GM12875 (cell line): Measurements from ENCODE around the gene KRT6A.

Experiments
- H3K4me3 ChIP-seq: one replicate; pipeline ENCODE4 v1.5.1; 2011; ENCODE audit warnings: low read depth, low read length, control low read depth
- TF ChIP-seq, protein P1 (sequence below): IDR thresholded peaks from 2 replicates; pipeline ENCODE4 v1.5.1; 2011; ENCODE audit warnings: low read depth, mild to moderate bottlenecking, control low read depth, inconsistent platforms, low read length, moderate library complexity, borderline replicate concordance; ENCODE audit not compliant: insufficient read depth

Gene KRT6A

DNA sequence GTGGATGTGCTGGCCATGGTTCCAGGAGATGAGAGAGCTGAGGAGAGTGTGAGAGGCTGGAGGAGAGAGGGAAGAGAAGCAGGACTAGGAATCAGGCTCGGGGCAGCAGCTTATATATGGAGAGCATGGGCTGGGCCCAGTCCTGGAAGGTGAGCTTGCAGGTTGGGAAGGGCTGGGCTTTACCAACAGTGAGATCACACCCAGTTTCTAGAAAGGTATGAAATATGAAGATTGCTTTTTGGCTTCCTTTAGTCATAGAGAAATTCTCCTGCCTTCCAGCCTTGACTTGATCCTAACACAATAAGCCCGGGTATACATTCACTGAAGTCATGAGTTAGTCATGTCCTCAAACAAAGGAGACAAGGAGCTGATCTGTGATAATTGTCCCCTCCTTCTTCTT lies at the start of gene KRT6A:
Gene KRT6A, minus strand, starts transcription at position 86 of the 400 bp plus-strand sequence. Its CDS starts 69 bp downstream, at position 17.
- H3K4me3 ChIP-seq: no peak within 1 kb of the TSS
- TF ChIP-seq, protein P1, sequence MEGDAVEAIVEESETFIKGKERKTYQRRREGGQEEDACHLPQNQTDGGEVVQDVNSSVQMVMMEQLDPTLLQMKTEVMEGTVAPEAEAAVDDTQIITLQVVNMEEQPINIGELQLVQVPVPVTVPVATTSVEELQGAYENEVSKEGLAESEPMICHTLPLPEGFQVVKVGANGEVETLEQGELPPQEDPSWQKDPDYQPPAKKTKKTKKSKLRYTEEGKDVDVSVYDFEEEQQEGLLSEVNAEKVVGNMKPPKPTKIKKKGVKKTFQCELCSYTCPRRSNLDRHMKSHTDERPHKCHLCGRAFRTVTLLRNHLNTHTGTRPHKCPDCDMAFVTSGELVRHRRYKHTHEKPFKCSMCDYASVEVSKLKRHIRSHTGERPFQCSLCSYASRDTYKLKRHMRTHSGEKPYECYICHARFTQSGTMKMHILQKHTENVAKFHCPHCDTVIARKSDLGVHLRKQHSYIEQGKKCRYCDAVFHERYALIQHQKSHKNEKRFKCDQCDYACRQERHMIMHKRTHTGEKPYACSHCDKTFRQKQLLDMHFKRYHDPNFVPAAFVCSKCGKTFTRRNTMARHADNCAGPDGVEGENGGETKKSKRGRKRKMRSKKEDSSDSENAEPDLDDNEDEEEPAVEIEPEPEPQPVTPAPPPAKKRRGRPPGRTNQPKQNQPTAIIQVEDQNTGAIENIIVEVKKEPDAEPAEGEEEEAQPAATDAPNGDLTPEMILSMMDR: no peak

DNA sequence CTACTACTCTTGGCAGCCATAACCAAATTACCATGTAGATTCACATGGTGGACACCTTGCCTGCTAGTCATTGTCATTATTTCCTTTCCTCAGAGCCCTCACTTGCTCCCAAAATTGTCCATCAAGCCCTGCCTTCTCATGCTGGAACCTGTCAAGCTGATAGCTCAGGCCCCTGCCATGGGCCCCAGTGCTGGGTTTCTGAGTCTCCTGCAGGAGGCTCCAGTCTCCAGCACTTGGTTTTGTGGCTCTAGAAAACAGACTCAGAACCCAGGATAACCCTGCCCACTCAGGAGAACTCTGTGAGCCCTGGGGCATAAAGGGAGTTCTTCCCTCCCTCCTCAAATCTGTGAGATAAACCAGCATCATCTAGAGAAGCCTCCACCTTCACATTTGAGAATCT lies 49.1 kb upstream of the KRT6A start:
- TF ChIP-seq, protein P1: no peak
- no peak overlapping the region for H3K4me3 ChIP-seq

DNA sequence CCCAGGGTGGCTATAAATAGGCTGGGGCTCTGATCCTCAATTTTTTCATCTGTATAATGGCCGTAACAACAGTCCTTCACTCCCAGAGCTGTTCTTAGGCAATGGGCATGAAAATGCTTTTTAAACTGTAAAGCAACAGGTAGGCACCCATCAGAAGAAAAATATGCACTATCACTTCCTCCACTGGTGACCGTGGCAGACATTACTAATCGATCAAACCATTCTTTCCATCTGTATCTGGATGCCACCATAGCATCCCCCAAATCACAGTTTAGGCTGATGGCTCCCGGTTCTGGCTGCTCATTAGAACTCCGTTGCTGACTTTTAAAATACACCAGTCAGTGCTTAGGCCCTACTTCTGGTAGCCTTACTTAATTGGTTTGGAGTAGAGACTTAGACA lies 48.7 kb upstream of the KRT6A start:
- TF ChIP-seq, protein P1: no peak
- H3K4me3 ChIP-seq: no peak overlapping the region

DNA sequence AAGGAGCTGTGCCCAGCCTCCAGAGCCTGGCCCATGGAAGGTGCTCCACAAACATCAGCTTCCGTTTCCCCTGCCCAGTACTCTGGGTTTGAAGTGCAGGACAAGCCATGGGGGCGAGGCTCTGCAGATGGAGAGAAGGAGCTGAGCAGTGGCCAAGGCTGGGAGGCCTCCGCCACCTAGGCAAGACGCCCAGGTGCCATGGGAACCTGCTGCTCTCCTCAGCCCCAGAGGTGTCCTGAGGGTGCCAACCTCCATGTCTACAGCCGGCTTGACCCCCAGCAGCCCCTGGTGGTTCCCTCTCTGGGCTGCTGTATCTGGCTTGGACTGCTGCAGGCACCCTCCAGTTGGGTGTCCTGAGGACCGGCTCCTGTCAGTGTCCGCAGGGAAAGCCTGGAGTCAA lies 47.5 kb upstream of the KRT6A start:
- TF ChIP-seq, protein P1: no peak
- no peak overlapping the region for H3K4me3 ChIP-seq

DNA sequence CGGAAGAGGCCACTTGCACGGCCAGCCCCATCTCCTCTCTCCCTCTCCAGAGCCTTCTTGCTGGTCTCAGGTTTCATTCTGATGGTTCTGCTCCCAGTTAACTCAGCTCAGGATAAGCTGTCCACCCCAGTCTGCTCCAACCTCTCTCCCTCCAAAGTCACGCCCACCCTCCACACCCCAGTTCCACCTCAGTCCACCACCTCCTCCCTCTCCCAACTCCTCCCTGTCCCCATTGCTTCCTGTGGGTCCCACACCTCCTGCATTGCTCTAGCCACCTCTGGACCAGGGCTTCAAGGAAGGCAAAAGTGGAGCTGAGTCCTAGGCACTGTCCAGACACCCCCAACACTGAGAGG lies 46.7 kb upstream of the KRT6A start:
- TF ChIP-seq, protein P1: no peak
- no peak overlapping the region for H3K4me3 ChIP-seq

DNA sequence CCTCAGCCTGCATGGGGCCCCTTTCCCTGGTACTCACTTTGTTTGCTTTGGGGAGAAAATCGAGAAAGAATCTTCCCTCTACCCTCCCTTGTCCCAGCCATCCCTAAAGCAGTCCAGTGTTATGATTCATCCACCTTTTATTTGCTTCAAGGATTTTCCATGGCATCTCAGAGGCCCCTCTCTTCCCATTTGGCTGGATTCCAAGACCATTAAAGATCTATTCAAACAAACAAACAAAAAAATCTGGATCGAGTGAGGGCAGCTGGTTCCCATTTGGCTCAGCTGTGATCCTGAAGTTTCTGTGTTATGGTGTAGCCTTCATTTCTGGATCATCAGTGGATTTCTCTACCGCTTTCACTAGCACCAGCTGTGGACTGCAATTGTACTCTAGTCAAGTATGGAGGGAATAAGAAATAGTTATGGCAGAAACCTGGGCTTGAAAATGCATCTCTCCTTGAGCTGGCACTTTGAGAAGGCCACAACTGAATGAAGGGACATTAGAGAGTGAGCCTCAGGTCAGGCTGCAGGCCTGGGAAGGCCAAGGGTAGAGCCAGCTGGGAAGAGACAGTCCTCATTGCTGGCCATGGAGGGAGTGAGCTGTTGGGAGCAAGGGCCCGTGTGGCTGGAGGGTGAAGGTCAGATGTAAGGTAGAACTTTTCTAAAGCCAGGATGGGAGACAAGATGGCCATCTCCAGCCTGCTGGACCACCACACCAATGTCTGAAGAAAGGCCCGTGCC lies 46.2 kb upstream of the KRT6A start:
- no peak overlapping the region for H3K4me3 ChIP-seq
- TF ChIP-seq, protein P1: no peak

DNA sequence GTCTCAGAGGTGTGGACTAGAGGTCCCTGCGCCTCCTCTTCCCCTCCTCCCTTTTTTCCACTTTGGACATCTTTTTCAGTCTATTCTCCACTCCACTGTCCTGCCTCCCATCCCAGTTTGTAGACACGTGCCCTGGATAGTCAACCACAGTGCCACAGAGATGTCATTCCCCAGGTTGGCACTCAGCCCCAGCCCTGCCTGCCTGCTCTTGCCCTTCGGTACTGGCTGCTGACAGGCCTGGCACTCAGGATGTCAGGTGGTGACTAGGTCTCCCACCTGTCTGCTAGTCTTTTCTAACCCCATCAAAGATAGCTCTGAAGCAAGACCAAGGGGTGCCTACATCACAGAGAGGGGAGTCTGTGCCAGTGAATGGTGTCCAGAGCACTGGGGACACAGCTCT lies 44.0 kb upstream of the KRT6A start:
- H3K4me3 ChIP-seq: no peak overlapping the region
- TF ChIP-seq, protein P1: no peak
